Progenitor cell of endocrine pancreas (in vitro differentiated cells): ENCODE measurements around the gene CADM1. TPM values are rescaled to one million over a fixed set of nuclear protein-coding genes. Genes with fewer than 3 reads are reported as not detected.

Experiments
- DNase-seq: peaks from one replicate; pipeline ENCODE4 v3.0.0; 2021; ENCODE audit warnings: low spot score; ENCODE audit not compliant: unreplicated experiment
- H3K27ac Mint-ChIP-seq: 2 replicates; pipeline ENCODE4 v1.8.0; 2021; ENCODE audit warnings: mild to moderate bottlenecking, moderate library complexity, mixed read lengths
- H3K27me3 Mint-ChIP-seq: 2 replicates; pipeline ENCODE4 v1.8.0; 2021; ENCODE audit warnings: mixed read lengths
- H3K36me3 Mint-ChIP-seq: 2 replicates; pipeline ENCODE4 v1.8.0; 2022; ENCODE audit warnings: mixed read lengths; ENCODE audit not compliant: insufficient read depth
- H3K4me1 Mint-ChIP-seq: 2 replicates; pipeline ENCODE4 v1.8.0; 2021; ENCODE audit warnings: low read depth, mixed read lengths
- H3K4me3 Mint-ChIP-seq: 2 replicates; pipeline ENCODE4 v1.8.0; 2021; ENCODE audit warnings: low read depth, mild to moderate bottlenecking, moderate library complexity, mixed read lengths
- H3K9me3 Mint-ChIP-seq: 2 replicates; pipeline ENCODE4 v1.8.0; 2021; ENCODE audit warnings: low read depth, mixed read lengths
- total RNA-seq: library from RNA; stranded (reverse); gene quantifications from 2 replicates; pipeline ENCODE4 v1.2.1, GENCODE V29; 2021
- TF ChIP-seq, protein P1 (sequence below): fragments of 200-600 bp; sonication (generic); IDR thresholded peaks from one replicate; pipeline ENCODE4 v1.5.0; 2021; ENCODE audit warnings: antibody characterized with exemption, mild to moderate bottlenecking; ENCODE audit not compliant: unreplicated experiment

The CADM1 gene
- total RNA-seq, 1 donor from 2014 or later, result 147 TPM

DNA sequence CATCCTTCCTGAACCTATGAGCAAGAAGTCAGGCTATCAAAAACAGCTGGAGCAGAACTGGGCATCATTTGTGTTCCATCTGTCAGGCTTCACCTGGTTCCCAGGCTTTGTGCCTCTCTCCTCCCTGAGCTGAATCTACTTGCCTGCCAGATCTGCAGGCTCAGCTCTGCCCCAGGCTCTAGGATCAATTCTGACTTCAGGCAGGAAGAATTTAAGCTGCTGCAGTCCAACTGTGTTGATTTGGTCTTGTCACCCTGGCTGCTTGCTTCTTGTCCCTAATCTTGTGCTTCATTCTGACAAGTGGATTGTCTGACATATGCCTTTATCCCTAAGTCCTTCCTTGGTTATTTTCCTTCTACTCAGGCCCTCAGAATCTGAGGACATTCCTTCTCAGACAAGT, 31.6 kb upstream of the CADM1 start:
- H3K27me3 Mint-ChIP-seq, result peaks cover 39% of the 10 kb centered on the region
- H3K36me3 Mint-ChIP-seq, result no peaks in the 10 kb centered on the region
- H3K9me3 Mint-ChIP-seq, result no peaks in the 10 kb centered on the region
- DNase-seq, result no peak
- peaks cover 32% of the 10 kb centered on the region for H3K4me1 Mint-ChIP-seq
- TF ChIP-seq, protein P1, sequence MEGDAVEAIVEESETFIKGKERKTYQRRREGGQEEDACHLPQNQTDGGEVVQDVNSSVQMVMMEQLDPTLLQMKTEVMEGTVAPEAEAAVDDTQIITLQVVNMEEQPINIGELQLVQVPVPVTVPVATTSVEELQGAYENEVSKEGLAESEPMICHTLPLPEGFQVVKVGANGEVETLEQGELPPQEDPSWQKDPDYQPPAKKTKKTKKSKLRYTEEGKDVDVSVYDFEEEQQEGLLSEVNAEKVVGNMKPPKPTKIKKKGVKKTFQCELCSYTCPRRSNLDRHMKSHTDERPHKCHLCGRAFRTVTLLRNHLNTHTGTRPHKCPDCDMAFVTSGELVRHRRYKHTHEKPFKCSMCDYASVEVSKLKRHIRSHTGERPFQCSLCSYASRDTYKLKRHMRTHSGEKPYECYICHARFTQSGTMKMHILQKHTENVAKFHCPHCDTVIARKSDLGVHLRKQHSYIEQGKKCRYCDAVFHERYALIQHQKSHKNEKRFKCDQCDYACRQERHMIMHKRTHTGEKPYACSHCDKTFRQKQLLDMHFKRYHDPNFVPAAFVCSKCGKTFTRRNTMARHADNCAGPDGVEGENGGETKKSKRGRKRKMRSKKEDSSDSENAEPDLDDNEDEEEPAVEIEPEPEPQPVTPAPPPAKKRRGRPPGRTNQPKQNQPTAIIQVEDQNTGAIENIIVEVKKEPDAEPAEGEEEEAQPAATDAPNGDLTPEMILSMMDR, result no peak
- no peak overlapping the region for H3K4me3 Mint-ChIP-seq
- no peak overlapping the region for H3K27ac Mint-ChIP-seq

DNA sequence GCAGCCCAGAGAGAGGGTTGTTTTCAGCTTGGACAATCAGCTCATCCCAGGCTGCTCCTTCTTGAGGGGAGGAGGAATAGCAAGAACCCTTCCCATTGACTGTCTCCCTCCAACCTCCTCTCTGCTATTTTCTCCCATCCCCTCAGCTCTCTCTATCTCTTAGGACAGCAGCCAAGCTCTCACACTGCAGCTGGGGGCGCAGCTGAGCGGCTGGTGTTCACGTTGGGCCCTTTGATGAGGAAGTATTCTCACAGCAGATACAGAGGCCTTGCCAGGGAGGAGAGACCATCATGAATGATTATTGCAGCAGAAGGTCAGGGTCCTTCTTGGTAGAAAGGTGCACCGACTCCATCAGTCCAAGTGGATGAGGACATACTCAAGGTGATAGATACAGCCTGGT, 26.5 kb upstream of the CADM1 start:
- no peak for DNase-seq
- H3K4me3 Mint-ChIP-seq, result no peak overlapping the region
- TF ChIP-seq, protein P1, result peak; percentile 26
- peaks cover 32% of the 10 kb centered on the region for H3K27me3 Mint-ChIP-seq
- peaks cover 44% of the 10 kb centered on the region for H3K4me1 Mint-ChIP-seq
- H3K27ac Mint-ChIP-seq, result no peak overlapping the region
- H3K36me3 Mint-ChIP-seq, result no peaks in the 10 kb centered on the region
- H3K9me3 Mint-ChIP-seq, result no peaks in the 10 kb centered on the region

DNA sequence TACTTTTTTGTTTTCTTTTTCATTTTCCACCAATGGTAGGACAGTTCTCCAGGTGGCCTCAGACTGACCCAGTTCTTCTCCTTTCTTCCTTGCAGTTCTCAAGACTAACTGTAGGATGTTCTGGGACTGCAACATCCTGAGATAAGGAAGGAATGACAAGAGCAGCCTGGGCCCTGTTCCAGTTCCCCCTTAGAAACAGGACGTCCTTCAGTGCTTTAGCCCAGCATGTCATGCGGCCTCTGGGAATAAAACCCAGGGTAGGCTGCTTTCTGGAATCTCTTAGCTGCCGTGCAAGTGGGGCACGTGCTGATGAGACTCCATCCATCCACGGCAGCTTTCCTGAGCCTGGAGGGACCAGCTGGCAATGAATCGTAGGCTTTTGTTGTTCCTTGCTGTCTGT, 24.0 kb upstream of the CADM1 start:
- H3K4me1 Mint-ChIP-seq, result peaks cover 45% of the 10 kb centered on the region
- H3K27me3 Mint-ChIP-seq, result peaks cover 16% of the 10 kb centered on the region
- H3K27ac Mint-ChIP-seq, result no peak overlapping the region
- no peaks in the 10 kb centered on the region for H3K36me3 Mint-ChIP-seq
- TF ChIP-seq, protein P1, result peak; percentile 16
- no peak overlapping the region for H3K4me3 Mint-ChIP-seq
- DNase-seq, result no peak
- H3K9me3 Mint-ChIP-seq, result no peaks in the 10 kb centered on the region

DNA sequence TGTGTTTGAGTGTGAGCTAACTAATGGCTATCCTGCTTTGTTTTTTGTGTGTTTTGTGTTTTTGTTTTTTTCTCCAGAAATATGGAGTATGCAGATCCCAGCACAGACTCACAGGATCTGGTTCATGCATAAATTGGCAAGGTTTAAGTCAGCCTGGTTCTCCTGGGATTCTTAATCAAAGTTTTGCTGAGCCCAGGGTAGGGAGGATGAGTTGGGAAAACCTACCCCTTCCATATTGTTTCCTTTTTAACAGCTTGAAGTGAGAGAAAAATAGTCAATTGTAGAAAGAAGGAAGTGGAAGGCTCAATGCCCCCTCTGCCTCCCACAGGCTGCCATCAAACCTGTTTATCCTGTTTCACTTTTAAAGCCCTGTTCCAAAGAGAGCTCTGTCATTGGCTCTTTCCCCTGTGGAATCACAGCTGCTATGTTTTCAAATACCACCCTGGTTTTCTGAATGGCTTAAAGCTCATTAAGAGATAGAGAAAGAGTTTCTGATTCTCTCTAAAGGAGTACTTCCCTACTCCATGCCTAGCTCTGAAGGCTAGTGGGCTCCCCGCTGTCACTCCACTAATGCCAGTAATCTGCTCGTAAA, 23.4 kb upstream of the CADM1 start:
- Mint-ChIP-seq H3K27me3 (peaks cover 16% of the 10 kb centered on the region), H3K9me3 (no peaks in the 10 kb centered on the region), H3K27ac (peak overlapping the region; percentile 79), H3K4me3 (no peak overlapping the region), H3K4me1 (peaks cover 43% of the 10 kb centered on the region), H3K36me3 (no peaks in the 10 kb centered on the region)
- DNase-seq, result no peak
- TF ChIP-seq, protein P1, result no peak

DNA sequence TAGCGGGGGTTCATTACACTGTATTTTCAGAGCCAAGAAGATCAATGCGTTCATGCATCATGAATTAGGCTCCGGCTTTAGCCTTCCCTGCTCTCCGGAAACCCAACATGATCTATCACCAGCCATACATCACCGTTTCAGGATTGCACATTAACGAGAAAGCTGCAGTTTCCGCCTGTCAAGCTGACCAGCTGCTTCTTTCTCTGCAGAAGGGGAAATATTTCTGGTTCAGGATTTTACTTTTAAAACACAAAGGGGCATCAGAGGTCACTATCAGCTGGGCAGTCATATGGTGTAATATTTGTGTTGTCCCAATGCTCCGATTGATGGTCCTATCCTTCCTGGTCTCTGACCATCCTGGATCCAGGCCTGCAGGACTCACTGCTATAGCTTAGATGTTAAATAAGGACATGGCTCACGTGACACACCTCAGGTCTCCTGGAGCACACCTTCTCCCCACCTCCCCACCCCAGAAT, 21.4 kb upstream of the CADM1 start:
- Mint-ChIP-seq H3K9me3 (no peaks in the 10 kb centered on the region), H3K27me3 (peaks cover 4% of the 10 kb centered on the region), H3K27ac (no peak overlapping the region), H3K4me3 (no peak overlapping the region), H3K4me1 (peaks cover 44% of the 10 kb centered on the region), H3K36me3 (no peaks in the 10 kb centered on the region)
- DNase-seq, result no peak
- TF ChIP-seq, protein P1, result no peak
